OCI-LY7 (cell line): ENCODE measurements around the gene CS. TPM values are rescaled to one million over a fixed set of nuclear protein-coding genes. Genes with fewer than 3 reads are reported as not detected.
A peak's percentile ranks its signal among the peaks of the same experiment; 100 is the strongest.
"Not testable (repeated sequence)": the region's sequence is repeated elsewhere in the genome, so short reads cannot be mapped to it uniquely, and the experiment has no call there.

ENCODE experiments used
- BruUV-seq: library from RNA; stranded (reverse); fragments of 400-500 nt; replicated peaks from 2 replicates; lab custom pipeline; 2021; lab: Mats Ljungman, UMichigan
- CTCF ChIA-PET: fragments of 300-600 bp; sonication (Branson Sonifier 250); formaldehyde crosslinking; loops from one replicate; lab custom pipeline; 2022; ENCODE audit warnings: antibody characterized with exemption; ENCODE audit not compliant: unreplicated experiment; lab: Charles Lee
- POLR2A ChIA-PET: fragments of 300-600 bp; sonication (Branson Sonifier 250); formaldehyde crosslinking; loops from one replicate; lab custom pipeline; 2022; ENCODE audit warnings: antibody characterized with exemption; lab: Charles Lee
- DNase-seq: peaks from one replicate; pipeline ENCODE4 v3.0.0-alpha.2; 2015; ENCODE audit warnings: low spot score
- H2AFZ ChIP-seq: fragments of 200-600 bp; sonication (generic), shearing (Covaris generic); 2 replicates; pipeline ENCODE4 v1.6.1; 2014; ENCODE audit warnings: mild to moderate bottlenecking, antibody characterized with exemption, low read length, moderate library complexity
- H3K27ac ChIP-seq: fragments of 200-600 bp; sonication (generic); 2 replicates; pipeline ENCODE4 v1.5.1; 2014; ENCODE audit warnings: mixed run types, low read depth, mild to moderate bottlenecking, moderate library complexity, low read length, inconsistent platforms; ENCODE audit not compliant: poor library complexity, severe bottlenecking
- H3K36me3 ChIP-seq: fragments of 200-600 bp; sonication (generic); 2 replicates; pipeline ENCODE4 v1.6.1; 2014; ENCODE audit warnings: mild to moderate bottlenecking, antibody characterized with exemption, low read length, moderate library complexity, mixed read lengths; ENCODE audit not compliant: insufficient read depth
- H3K4me1 ChIP-seq: fragments of 200-600 bp; sonication (generic); 2 replicates; pipeline ENCODE4 v1.5.1; 2014; ENCODE audit warnings: mild to moderate bottlenecking, low read length; ENCODE audit not compliant: insufficient read depth, poor library complexity, severe bottlenecking
- H3K4me2 ChIP-seq: fragments of 200-600 bp; sonication (generic); 2 replicates; pipeline ENCODE4 v1.6.1; 2014; ENCODE audit warnings: mild to moderate bottlenecking, low read length
- H3K4me3 ChIP-seq: fragments of 200-600 bp; sonication (generic); 2 replicates; pipeline ENCODE4 v1.5.1; 2014; ENCODE audit warnings: mild to moderate bottlenecking, low read depth, low read length; ENCODE audit not compliant: poor library complexity, severe bottlenecking
- H3K79me2 ChIP-seq: fragments of 200-600 bp; sonication (generic); 2 replicates; pipeline ENCODE4 v1.6.1; 2016; ENCODE audit warnings: low read depth, mild to moderate bottlenecking, low read length, moderate library complexity, mixed read lengths; ENCODE audit not compliant: insufficient read depth
- H3K9me2 ChIP-seq: fragments of 200-600 bp; sonication (generic); 2 replicates; pipeline ENCODE4 v1.6.1; 2016; ENCODE audit warnings: mild to moderate bottlenecking, low read length, mixed read lengths; ENCODE audit not compliant: insufficient read depth
- H3K9me3 ChIP-seq: fragments of 200-600 bp; sonication (generic); 2 replicates; pipeline ENCODE4 v1.6.1; 2014; ENCODE audit warnings: mild to moderate bottlenecking, mixed run types, low read length, mixed read lengths
- H4K20me1 ChIP-seq: fragments of 200-600 bp; sonication (generic); 2 replicates; pipeline ENCODE4 v1.6.1; 2014; ENCODE audit warnings: mild to moderate bottlenecking, antibody characterized with exemption, low read length, moderate library complexity, mixed read lengths; ENCODE audit not compliant: insufficient read depth
- EZH2phosphoT487 ChIP-seq: fragments of 200-600 bp; sonication (generic); IDR thresholded peaks from 2 replicates; pipeline ENCODE4 v1.6.1; 2018; ENCODE audit warnings: low read depth, borderline replicate concordance, mild to moderate bottlenecking, mixed run types, antibody characterized with exemption, low read length, moderate library complexity, mixed read lengths
- intact Hi-C: fragments of 100-400 bp; cut with micrococcal nuclease; formaldehyde crosslinking; loops from one replicate; pipeline ENCODE4 v1.10.0; 2022; ENCODE audit not compliant: unreplicated experiment
- total RNA-seq, 2 experiments: library from RNA; depleted of rRNA in 1 of 2; stranded (reverse); fragments of >200 nt in 1 of 2; shearing (Covaris generic) in 1 of 2; gene quantifications; 2 replicates each; pipeline ENCODE4 v1.2.3, GENCODE V29; 2014 to 2022
- TF ChIP-seq, protein P1 (sequence below): fragments of 200-600 bp; sonication (generic); conservative IDR thresholded peaks from 2 replicates; pipeline ENCODE4 v1.5.1; 2014; ENCODE audit warnings: mild to moderate bottlenecking, antibody characterized with exemption, low read length, moderate library complexity, mixed read lengths

The CS gene
- total RNA-seq, 2 experiments from 2014 or later = 154 to 262 TPM

- H3K79me2 ChIP-seq = peaks cover 16% of the 10 kb centered on the region; the same call in 1 of the 2 replicates
- ChIA-PET POLR2A (interaction anchor here (0.6 to 9.4 kb wide), 22 partner anchors 11 to 148 kb away, joined by 3 to 70 read pairs (median 4); partner anchors contain the start of genes CNPY2, RNF41, SPRYD4 and STAT2), CTCF (interaction anchor here (0.8 to 1.5 kb wide), 2 partner anchors 22 kb away, joined by 5 to 6 read pairs; partner anchors contain the start of gene STAT2)
- BruUV-seq = no TSS peak
- peak overlapping the region; percentile 26; the same call in 1 of the 2 replicates for H2AFZ ChIP-seq
- H3K4me3 ChIP-seq = peak overlapping the region; percentile 65
- intact Hi-C loops = loop anchor here (2.0 kb wide), 2 partner anchors 23 to 37 kb away; partner anchors contain the start of gene STAT2
- H4K20me1 ChIP-seq = no peaks in the 10 kb centered on the region
- peak overlapping the region; percentile 92 for H3K4me2 ChIP-seq
- H3K27ac ChIP-seq = peak overlapping the region; percentile 85
- no peaks in the 10 kb centered on the region for H3K9me3 ChIP-seq
- TF ChIP-seq, protein P1, sequence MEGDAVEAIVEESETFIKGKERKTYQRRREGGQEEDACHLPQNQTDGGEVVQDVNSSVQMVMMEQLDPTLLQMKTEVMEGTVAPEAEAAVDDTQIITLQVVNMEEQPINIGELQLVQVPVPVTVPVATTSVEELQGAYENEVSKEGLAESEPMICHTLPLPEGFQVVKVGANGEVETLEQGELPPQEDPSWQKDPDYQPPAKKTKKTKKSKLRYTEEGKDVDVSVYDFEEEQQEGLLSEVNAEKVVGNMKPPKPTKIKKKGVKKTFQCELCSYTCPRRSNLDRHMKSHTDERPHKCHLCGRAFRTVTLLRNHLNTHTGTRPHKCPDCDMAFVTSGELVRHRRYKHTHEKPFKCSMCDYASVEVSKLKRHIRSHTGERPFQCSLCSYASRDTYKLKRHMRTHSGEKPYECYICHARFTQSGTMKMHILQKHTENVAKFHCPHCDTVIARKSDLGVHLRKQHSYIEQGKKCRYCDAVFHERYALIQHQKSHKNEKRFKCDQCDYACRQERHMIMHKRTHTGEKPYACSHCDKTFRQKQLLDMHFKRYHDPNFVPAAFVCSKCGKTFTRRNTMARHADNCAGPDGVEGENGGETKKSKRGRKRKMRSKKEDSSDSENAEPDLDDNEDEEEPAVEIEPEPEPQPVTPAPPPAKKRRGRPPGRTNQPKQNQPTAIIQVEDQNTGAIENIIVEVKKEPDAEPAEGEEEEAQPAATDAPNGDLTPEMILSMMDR = no peak
- no peak for TF ChIP-seq EZH2phosphoT487
- peaks cover 65% of the 10 kb centered on the region for H3K4me1 ChIP-seq
- peaks cover 20% of the 10 kb centered on the region for H3K36me3 ChIP-seq
- no peak for DNase-seq
- no peaks in the 10 kb centered on the region for H3K9me2 ChIP-seq
Measured at GRCh38 chr12:56337753-56338251, 37.7 kb upstream of the CS start.

- H4K20me1 ChIP-seq = no peaks in the 10 kb centered on the region
- TF ChIP-seq EZH2phosphoT487 = no peak
- no peaks in the 10 kb centered on the region for H3K9me3 ChIP-seq
- H3K4me3 ChIP-seq = peak overlapping the region; percentile 40
- BruUV-seq = no TSS peak
- H3K36me3 ChIP-seq = peaks cover 12% of the 10 kb centered on the region
- H3K9me2 ChIP-seq = no peaks in the 10 kb centered on the region
- peak overlapping the region; percentile 8; the same call in 1 of the 2 replicates for H2AFZ ChIP-seq
- intact Hi-C loops = no loop called here
- H3K4me1 ChIP-seq = peaks cover 72% of the 10 kb centered on the region
- H3K79me2 ChIP-seq = peaks cover 21% of the 10 kb centered on the region; the same call in 1 of the 2 replicates
- H3K27ac ChIP-seq = peak overlapping the region; percentile 85
- peak; percentile 80 for DNase-seq
- peak overlapping the region; percentile 61 for H3K4me2 ChIP-seq
- ChIA-PET POLR2A (interaction anchor here (0.7 to 9.4 kb wide), 15 partner anchors 17 to 489 kb away, joined by 3 to 70 read pairs (median 5); partner anchors contain the start of genes CNPY2, RNF41, STAT2 and TIMELESS), CTCF (interaction anchor here (0.8 kb wide), 1 partner anchor 24 kb away, joined by 5 read pairs; the partner anchor contains the start of gene STAT2)
Measured at GRCh38 chr12:56336361-56337167, 36.4 kb upstream of the CS start.

DNA sequence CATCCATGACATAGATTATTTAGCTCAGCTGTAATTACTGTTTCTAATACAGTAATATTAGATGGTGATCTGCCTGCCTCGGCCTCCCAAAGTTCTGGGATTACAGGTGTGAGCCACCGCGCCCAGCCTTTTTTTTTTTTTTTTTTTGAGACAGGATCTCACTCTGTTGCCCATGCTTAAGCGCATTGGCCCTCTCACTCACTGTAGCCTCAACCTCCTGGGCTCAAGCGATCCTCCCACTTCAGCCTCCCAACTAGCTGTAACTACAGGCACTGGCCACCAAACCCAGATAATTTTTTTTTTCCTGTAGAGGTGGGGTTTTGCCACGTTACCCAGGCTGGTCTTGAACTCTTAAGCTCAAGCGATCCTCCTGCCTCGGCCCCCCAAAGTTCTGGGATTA lies 35.4 kb upstream of the CS start:
- POLR2A ChIA-PET = interaction anchor here (0.7 to 9.4 kb wide), 12 partner anchors 18 to 171 kb away, joined by 3 to 70 read pairs (median 5); partner anchors contain the start of genes STAT2 and TIMELESS
- H3K9me3 ChIP-seq, H3K36me3 ChIP-seq, DNase-seq, H2AFZ ChIP-seq, H3K4me2 ChIP-seq, intact Hi-C loops, H4K20me1 ChIP-seq, H3K4me3 ChIP-seq, BruUV-seq, H3K9me2 ChIP-seq: not testable (repeated sequence)
- peaks cover 69% of the 10 kb centered on the region for H3K4me1 ChIP-seq
- H3K79me2 ChIP-seq = peaks cover 21% of the 10 kb centered on the region; the same call in 1 of the 2 replicates
- H3K27ac ChIP-seq = peak overlapping the region; percentile 85
- CTCF ChIA-PET = interaction anchor here (1.4 kb wide), 1 partner anchor 25 kb away, joined by 3 read pairs; the partner anchor contains the start of gene STAT2
